Stomach (tissue), 9 donors: ENCODE results near the gene FJX1. TPM values are rescaled to one million over a fixed set of nuclear protein-coding genes. Genes with fewer than 3 reads are reported as not detected.
"Not testable (repeated sequence)": the region's sequence is repeated elsewhere in the genome, so short reads cannot be mapped to it uniquely, and the experiment has no call there.

Experiments used
- DNase-seq, 2 donors: peaks; one replicate each; pipeline versions ENCODE4 v3.0.0 to v3.0.0-alpha.2; 2013 to 2019
- H3K27ac ChIP-seq, 5 donors: fragments of 200-600 bp in 4 of 5; sonication (generic) in 4 of 5; one replicate each; pipeline ENCODE4 v1.5.1; 2013 to 2019; ENCODE audit warnings: mild to moderate bottlenecking in 1 of 5, moderate library complexity in 1 of 5
- H3K27me3 ChIP-seq, 3 donors: fragments of 200-600 bp; sonication (generic); one replicate each; pipeline ENCODE4 v1.5.1; 2017 to 2019; ENCODE audit warnings: mixed run types in 1 of 3
- H3K36me3 ChIP-seq, 4 donors: fragments of 200-600 bp; sonication (generic); 1 replicate in 3 of 4; 2 replicates in 1 of 4; pipeline ENCODE4 v1.5.1; 2016 to 2019
- H3K4me1 ChIP-seq, 4 donors: fragments of 200-600 bp; sonication (generic); one replicate each; pipeline ENCODE4 v1.5.1; 2016 to 2019
- H3K4me3 ChIP-seq, 4 donors: fragments of 200-600 bp; sonication (generic) in 3 of 4; one replicate each; pipeline ENCODE4 v1.5.1; 2016 to 2019; ENCODE audit warnings: mild to moderate bottlenecking in 1 of 4
- H3K9me3 ChIP-seq, 4 donors: fragments of 200-600 bp; sonication (generic); one replicate each; pipeline ENCODE4 v1.5.1; 2016 to 2019
- EP300 ChIP-seq: sonication (generic); formaldehyde crosslinking; IDR thresholded peaks from one replicate; pipeline ENCODE4 v1.6.1; 2017; ENCODE audit warnings: antibody characterized with exemption
- POLR2A ChIP-seq, 4 donors: fragments of 450-650 bp; IDR thresholded peaks; one replicate each; pipeline ENCODE4 v1.6.1; 2016; ENCODE audit warnings: antibody characterized with exemption in 4 of 4, control low read depth in 2 of 4, mild to moderate bottlenecking in 1 of 4, moderate library complexity in 1 of 4
- POLR2AphosphoS5 ChIP-seq, 3 donors: sonication (generic); formaldehyde crosslinking; IDR thresholded peaks; one replicate each; pipeline ENCODE4 v1.6.1; 2016; ENCODE audit warnings: antibody characterized with exemption in 3 of 3
- WGBS, 5 donors: extraction: QIAGEN DNeasy Blood & Tissue Kit in 3 of 5; methylation state at CpG; one replicate each; pipeline versions ENCODE4 v1.1.5 to v1.1.7; 2013 to 2018; 5-methylcytosine and 5-hydroxymethylcytosine counted together
- intact Hi-C: fragments of 100-400 bp; cut with DNase I; formaldehyde crosslinking; loops from one replicate; pipeline ENCODE4 v1.15.1; 2023; ENCODE audit warnings: low total_unique reads
- polyA plus RNA-seq, 3 donors: library from polyadenylated mRNA; stranded (reverse); fragments of 200-250 nt; gene quantifications; one replicate each; pipeline ENCODE4 v1.2.3, GENCODE V29; 2013
- total RNA-seq, 5 donors: library from RNA; depleted of rRNA; stranded (reverse); fragments of >200 nt; gene quantifications; one replicate each; pipeline versions ENCODE4 v1.1.0 to v1.2.3, GENCODE V29; 2014 to 2016
- TF ChIP-seq, protein P1 (sequence below), 7 experiments: fragments of 450-650 bp in 4 of 7; fragments of 200-600 bp in 3 of 7; sonication (generic) in 3 of 7; IDR thresholded peaks; one replicate each; pipeline ENCODE4 v1.5.1; 2016 to 2019; ENCODE audit warnings: antibody characterized with exemption in 7 of 7, control low read depth in 2 of 7, mild to moderate bottlenecking in 1 of 7
- donor health status: healthy with polysubstance abuse.
- donor health status: Bipolar disorder and iron deficiency.
- donor health status: healthy.

FJX1 gene
- total and polyA plus RNA-seq, 8 donors: 0.45 to 5.2 (median 3.1) TPM; not detected in 2

DNA sequence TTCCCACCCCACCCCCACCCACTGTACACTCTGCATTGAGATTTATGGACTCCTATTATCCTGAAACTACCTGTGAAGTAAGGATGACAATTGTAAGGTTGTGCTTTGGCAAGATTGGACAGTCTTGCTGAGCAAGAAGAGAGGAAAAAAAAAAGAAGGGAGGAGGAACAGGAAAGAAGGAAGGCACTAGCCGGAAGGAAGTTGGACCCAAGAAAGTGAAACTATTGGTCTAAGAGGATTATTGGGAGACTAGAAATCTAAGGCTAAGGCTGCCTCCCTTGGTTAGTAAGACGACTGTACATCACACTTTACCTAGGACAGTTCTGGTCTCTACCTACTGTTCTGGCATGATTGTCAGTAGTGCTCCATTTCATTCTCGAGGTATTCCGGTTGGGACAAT lies 32.2 kb downstream of the FJX1 start:
- WGBS, 5 donors: 80 to 87% (median 86%) methylated on average over 4 of the region's 4 CpGs
- no peaks in the 10 kb centered on the region for H3K27me3 ChIP-seq
- H3K36me3 ChIP-seq: no peaks in the 10 kb centered on the region
- DNase-seq: no peak
- H3K4me1 ChIP-seq: no peaks in the 10 kb centered on the region
- no peaks in the 10 kb centered on the region for H3K9me3 ChIP-seq
- no peak overlapping the region for H3K27ac ChIP-seq
- intact Hi-C loops: no loop called here
- H3K4me3 ChIP-seq: no peak overlapping the region
- TF ChIP-seq EP300 (no peak), POLR2A (IDR thresholded peaks at IDR 0.05) (no peak), POLR2AphosphoS5 (IDR thresholded peaks at IDR 0.05) (no peak)
- TF ChIP-seq, protein P1, sequence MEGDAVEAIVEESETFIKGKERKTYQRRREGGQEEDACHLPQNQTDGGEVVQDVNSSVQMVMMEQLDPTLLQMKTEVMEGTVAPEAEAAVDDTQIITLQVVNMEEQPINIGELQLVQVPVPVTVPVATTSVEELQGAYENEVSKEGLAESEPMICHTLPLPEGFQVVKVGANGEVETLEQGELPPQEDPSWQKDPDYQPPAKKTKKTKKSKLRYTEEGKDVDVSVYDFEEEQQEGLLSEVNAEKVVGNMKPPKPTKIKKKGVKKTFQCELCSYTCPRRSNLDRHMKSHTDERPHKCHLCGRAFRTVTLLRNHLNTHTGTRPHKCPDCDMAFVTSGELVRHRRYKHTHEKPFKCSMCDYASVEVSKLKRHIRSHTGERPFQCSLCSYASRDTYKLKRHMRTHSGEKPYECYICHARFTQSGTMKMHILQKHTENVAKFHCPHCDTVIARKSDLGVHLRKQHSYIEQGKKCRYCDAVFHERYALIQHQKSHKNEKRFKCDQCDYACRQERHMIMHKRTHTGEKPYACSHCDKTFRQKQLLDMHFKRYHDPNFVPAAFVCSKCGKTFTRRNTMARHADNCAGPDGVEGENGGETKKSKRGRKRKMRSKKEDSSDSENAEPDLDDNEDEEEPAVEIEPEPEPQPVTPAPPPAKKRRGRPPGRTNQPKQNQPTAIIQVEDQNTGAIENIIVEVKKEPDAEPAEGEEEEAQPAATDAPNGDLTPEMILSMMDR (IDR thresholded peaks at IDR 0.05): no peak

DNA sequence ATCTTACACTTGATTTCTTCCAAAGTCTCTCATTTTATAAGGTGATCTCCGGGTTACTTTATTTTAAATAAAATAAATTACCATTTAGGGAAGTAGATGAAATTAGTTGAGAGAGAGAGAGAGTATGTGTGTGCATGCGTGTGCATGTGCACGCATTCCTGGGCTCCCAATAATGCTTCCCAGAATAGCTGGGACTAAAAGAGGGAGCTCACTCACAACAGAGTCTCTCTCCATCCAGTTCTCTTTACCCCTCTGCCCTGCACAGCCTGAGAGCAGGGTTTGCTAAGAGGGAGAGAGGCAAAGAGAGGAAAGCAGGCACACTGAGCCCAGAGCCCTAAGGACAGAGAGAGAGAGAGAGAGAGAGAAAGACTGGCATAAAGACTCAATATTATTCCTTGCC lies 33.0 kb downstream of the FJX1 start:
- Histone ChIP-seq H3K9me3 (no peaks in the 10 kb centered on the region), H3K27me3 (peaks cover 0 to 6% (median 0%) of the 10 kb centered on the region in 3 donors), H3K4me3 (no peak overlapping the region), H3K36me3 (no peaks in the 10 kb centered on the region), H3K27ac (no peak overlapping the region), H3K4me1 (no peaks in the 10 kb centered on the region)
- no peak for DNase-seq
- WGBS, 5 donors: 85 to 89% (median 86%) methylated on average over 3 of the region's 3 CpGs
- TF ChIP-seq POLR2A (IDR thresholded peaks at IDR 0.05): no peak
- TF ChIP-seq, protein P1 (IDR thresholded peaks at IDR 0.05): no peak
- no peak for TF ChIP-seq EP300
- no peak for TF ChIP-seq POLR2AphosphoS5 (IDR thresholded peaks at IDR 0.05)
- intact Hi-C loops: no loop called here

DNA sequence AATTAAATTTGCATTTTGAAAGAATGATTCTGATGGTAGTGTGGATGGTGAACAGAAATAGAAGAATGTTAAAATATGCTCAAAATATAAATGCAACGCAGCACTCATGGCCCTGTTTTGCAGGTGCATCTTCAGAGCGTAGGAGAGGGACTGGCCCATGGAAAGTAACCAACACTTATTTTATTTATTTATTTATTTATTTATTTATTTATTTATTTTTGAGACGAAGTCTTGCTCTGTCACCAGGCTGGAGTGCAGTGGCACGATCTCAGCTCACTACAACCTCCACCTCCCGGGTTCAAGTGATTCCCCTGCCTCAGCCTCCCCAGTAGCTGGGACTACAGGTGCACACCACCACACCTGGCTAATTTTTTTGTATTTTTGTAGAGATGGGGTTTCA lies 34.5 kb downstream of the FJX1 start:
- DNase-seq, H3K36me3 ChIP-seq, H3K4me1 ChIP-seq, H3K9me3 ChIP-seq, H3K4me3 ChIP-seq, H3K27ac ChIP-seq, intact Hi-C loops: not testable (repeated sequence)
- H3K27me3 ChIP-seq: peaks cover 0 to 18% (median 0%) of the 10 kb centered on the region in 3 donors
- 89 to 93% (median 91%) methylated on average over 5 of the region's 5 CpGs for WGBS, 5 donors

DNA sequence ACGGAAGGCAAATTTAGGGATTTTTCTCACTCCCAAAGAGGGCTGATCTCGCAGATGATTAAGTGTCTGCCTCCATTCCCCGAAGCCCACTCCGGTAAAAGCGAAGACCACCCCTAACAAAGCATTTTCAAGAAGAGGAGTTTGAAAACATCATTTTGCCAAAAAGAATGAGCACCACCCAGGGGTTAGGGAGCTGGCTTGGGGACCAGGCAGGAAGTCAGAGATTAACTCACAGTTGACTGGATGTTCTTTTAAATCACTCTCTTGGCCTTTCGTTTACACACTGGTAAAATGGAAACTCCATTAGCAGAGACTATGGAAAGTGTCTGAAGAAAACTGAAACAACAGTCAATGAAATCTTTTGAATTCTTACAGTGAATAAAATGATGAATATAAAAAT lies 36.5 kb downstream of the FJX1 start:
- Histone ChIP-seq H3K36me3 (no peaks in the 10 kb centered on the region), H3K27me3 (peaks cover 0 to 21% (median 0%) of the 10 kb centered on the region in 3 donors), H3K27ac (no peak overlapping the region), H3K9me3 (no peaks in the 10 kb centered on the region), H3K4me3 (no peak overlapping the region), H3K4me1 (no peaks in the 10 kb centered on the region)
- WGBS, 5 donors: 48 to 62% (median 53%) methylated on average over 6 of the region's 6 CpGs
- TF ChIP-seq, protein P1 (IDR thresholded peaks at IDR 0.05): no peak
- no peak for TF ChIP-seq POLR2A (IDR thresholded peaks at IDR 0.05)
- TF ChIP-seq EP300: no peak
- intact Hi-C loops: no loop called here
- DNase-seq: peak in 1 of 2 donors; percentile 16

DNA sequence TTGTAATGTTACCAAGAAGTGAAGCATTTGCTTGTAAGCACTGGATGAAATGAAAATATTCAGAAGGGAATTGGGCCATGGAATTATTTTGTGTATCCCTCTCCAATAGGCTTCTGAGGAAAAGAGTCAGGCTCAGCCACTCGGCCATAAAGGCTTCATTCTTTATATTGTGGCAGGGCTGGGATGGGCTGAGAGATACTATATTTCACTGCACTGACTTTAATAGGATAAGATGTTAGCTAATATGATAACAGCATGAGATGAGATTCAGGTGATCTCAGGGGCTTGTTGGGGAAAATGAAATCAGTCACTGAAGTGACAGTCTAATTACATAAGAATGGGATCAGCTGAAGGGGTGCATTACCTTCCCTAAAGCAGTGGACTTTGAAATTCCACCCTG lies 37.0 kb downstream of the FJX1 start:
- Histone ChIP-seq H3K36me3 (no peaks in the 10 kb centered on the region), H3K4me1 (no peaks in the 10 kb centered on the region), H3K27ac (no peak overlapping the region), H3K9me3 (no peaks in the 10 kb centered on the region), H3K27me3 (peaks cover 0 to 21% (median 0%) of the 10 kb centered on the region in 3 donors), H3K4me3 (no peak overlapping the region)
- 43 to 75% (median 71%) methylated on average over 1 of the region's 1 CpG for WGBS, 5 donors
- DNase-seq: no peak
- intact Hi-C loops: no loop called here
- no peak for TF ChIP-seq POLR2AphosphoS5 (IDR thresholded peaks at IDR 0.05)
- TF ChIP-seq, protein P1 (IDR thresholded peaks at IDR 0.05): no peak
- no peak for TF ChIP-seq EP300
- TF ChIP-seq POLR2A (IDR thresholded peaks at IDR 0.05): no peak
